Large intestine (tissue), 3 donors: ENCODE results near the gene NCCRP1. TPM values are rescaled to one million over a fixed set of nuclear protein-coding genes. Genes with fewer than 3 reads are reported as not detected.

Source experiments
- DNase-seq, 2 donors: peaks; one replicate each; pipeline versions ENCODE4 v3.0.0 to v3.0.0-alpha.2; 2013
- H3K27ac ChIP-seq: one replicate; pipeline ENCODE4 v1.5.1; 2013; ENCODE audit warnings: low read length
- H3K27me3 ChIP-seq: 2 replicates; pipeline ENCODE4 v1.6.1; 2013; ENCODE audit warnings: low read length; ENCODE audit not compliant: control insufficient read depth, insufficient read depth
- H3K36me3 ChIP-seq: 2 replicates; pipeline ENCODE4 v1.6.1; 2013; ENCODE audit warnings: low read length; ENCODE audit not compliant: control insufficient read depth, insufficient read depth
- H3K4me1 ChIP-seq: one replicate; pipeline ENCODE4 v1.6.1; 2013; ENCODE audit warnings: low read length; ENCODE audit not compliant: control insufficient read depth, insufficient read depth
- H3K4me3 ChIP-seq: one replicate; pipeline ENCODE4 v1.5.1; 2013; ENCODE audit warnings: low read length
- H3K9me3 ChIP-seq: one replicate; pipeline ENCODE4 v1.6.1; 2013; ENCODE audit warnings: mild to moderate bottlenecking, low read depth, low read length, moderate library complexity; ENCODE audit not compliant: control insufficient read depth
- WGBS: methylation state at CpG from one replicate; pipeline ENCODE4 v1.1.5; 2013; ENCODE audit warnings: low lambda C conversion rate; ENCODE audit not compliant: insufficient coverage; 5-methylcytosine and 5-hydroxymethylcytosine counted together
- polyA plus RNA-seq: library from polyadenylated mRNA; unstranded; fragments of 120-200 nt; gene quantifications from one replicate; pipeline ENCODE4 v1.2.1, GENCODE V29; 2013

Gene NCCRP1
- polyA plus RNA-seq, 1 donor, result 0.33 TPM

GRCh38 chr19:39195755-39196154, 1.0 kb upstream of the NCCRP1 start:
- Histone ChIP-seq H3K27me3 (peaks cover 55% of the 10 kb centered on the region), H3K9me3 (peaks cover 3% of the 10 kb centered on the region), H3K36me3 (no peaks in the 10 kb centered on the region), H3K4me1 (peaks cover 19% of the 10 kb centered on the region), H3K27ac (no peak overlapping the region), H3K4me3 (no peak overlapping the region)
- WGBS, result no CpG with 5 or more reads among the region's 9 CpGs
- DNase-seq, result no peak

- DNase-seq, result no peak
- H3K27ac ChIP-seq, result no peak overlapping the region
- peaks cover 58% of the 10 kb centered on the region for H3K27me3 ChIP-seq
- no peaks in the 10 kb centered on the region for H3K36me3 ChIP-seq
- no CpG with 5 or more reads among the region's 7 CpGs for WGBS
- H3K4me3 ChIP-seq, result no peak overlapping the region
- H3K9me3 ChIP-seq, result peaks cover 3% of the 10 kb centered on the region
- H3K4me1 ChIP-seq, result peaks cover 19% of the 10 kb centered on the region
Measured at GRCh38 chr19:39196320-39196719, 444 bp upstream of the NCCRP1 start.

GRCh38 chr19:39197808-39198207, 1.0 kb downstream of the NCCRP1 start:
- H3K27ac ChIP-seq, result no peak overlapping the region
- H3K4me1 ChIP-seq, result peaks cover 19% of the 10 kb centered on the region
- no CpG with 5 or more reads among the region's 5 CpGs for WGBS
- peaks cover 3% of the 10 kb centered on the region for H3K9me3 ChIP-seq
- H3K4me3 ChIP-seq, result no peak overlapping the region
- no peaks in the 10 kb centered on the region for H3K36me3 ChIP-seq
- peaks cover 67% of the 10 kb centered on the region for H3K27me3 ChIP-seq
- no peak for DNase-seq

GRCh38 chr19:39199025-39199424, 2.3 kb downstream of the NCCRP1 start:
- Histone ChIP-seq H3K36me3 (no peaks in the 10 kb centered on the region), H3K4me1 (peaks cover 13% of the 10 kb centered on the region), H3K4me3 (no peak overlapping the region), H3K27me3 (peaks cover 80% of the 10 kb centered on the region), H3K27ac (no peak overlapping the region), H3K9me3 (peaks cover 9% of the 10 kb centered on the region)
- no peak for DNase-seq
- WGBS, result no CpG with 5 or more reads among the region's 11 CpGs

- H3K36me3 ChIP-seq, result no peaks in the 10 kb centered on the region
- peaks cover 78% of the 10 kb centered on the region for H3K27me3 ChIP-seq
- no peak overlapping the region for H3K27ac ChIP-seq
- DNase-seq, result no peak
- H3K9me3 ChIP-seq, result peaks cover 9% of the 10 kb centered on the region
- H3K4me1 ChIP-seq, result peaks cover 16% of the 10 kb centered on the region
- WGBS, result no CpG with 5 or more reads among the region's 32 CpGs
- no peak overlapping the region for H3K4me3 ChIP-seq
Measured at GRCh38 chr19:39200066-39200802, 3.5 kb downstream of the NCCRP1 start.

GRCh38 chr19:39200803-39201115, 4.0 kb downstream of the NCCRP1 start:
- no peak for DNase-seq
- no CpG with 5 or more reads among the region's 3 CpGs for WGBS
- H3K4me1 ChIP-seq, result peaks cover 19% of the 10 kb centered on the region
- H3K27me3 ChIP-seq, result peaks cover 74% of the 10 kb centered on the region
- H3K36me3 ChIP-seq, result no peaks in the 10 kb centered on the region
- H3K9me3 ChIP-seq, result peaks cover 9% of the 10 kb centered on the region
- no peak overlapping the region for H3K27ac ChIP-seq
- H3K4me3 ChIP-seq, result no peak overlapping the region

GRCh38 chr19:39202998-39203355, 6.2 kb downstream of the NCCRP1 start:
- H3K4me3 ChIP-seq, result no peak overlapping the region

GRCh38 chr19:39203372-39204341, 6.9 kb downstream of the NCCRP1 start, which contains the start of gene SYCN:
Gene SYCN, minus strand, starts transcription at chr19:39204263. Its CDS starts 9 bp downstream, at chr19:39204254.
- DNase-seq, result no peak
- peaks cover 46% of the 10 kb centered on the region for H3K27me3 ChIP-seq
- no peak within 1 kb of the TSS for H3K27ac ChIP-seq
- H3K4me1 ChIP-seq, result peaks cover 13% of the 10 kb centered on the region
- H3K4me3 ChIP-seq, result no peak within 1 kb of the TSS
- no CpG with 5 or more reads among the region's 57 CpGs for WGBS
- peaks cover 9% of the 10 kb centered on the region for H3K9me3 ChIP-seq
- no peaks in the 10 kb centered on the region for H3K36me3 ChIP-seq

More at GRCh38 chr19:39202998-39203355, 6.2 kb downstream of the NCCRP1 start:
- Histone ChIP-seq H3K9me3 (peaks cover 9% of the 10 kb centered on the region), H3K27me3 (peaks cover 52% of the 10 kb centered on the region), H3K4me1 (peaks cover 13% of the 10 kb centered on the region), H3K27ac (no peak overlapping the region), H3K36me3 (no peaks in the 10 kb centered on the region)
- DNase-seq, result no peak
- WGBS, result no CpG with 5 or more reads among the region's 1 CpG

- Histone ChIP-seq H3K4me3 (no peak overlapping the region), H3K4me1 (peaks cover 13% of the 10 kb centered on the region), H3K27me3 (peaks cover 31% of the 10 kb centered on the region), H3K27ac (no peak overlapping the region), H3K36me3 (no peaks in the 10 kb centered on the region), H3K9me3 (peaks cover 6% of the 10 kb centered on the region)
- WGBS, result no CpG with 5 or more reads among the region's 3 CpGs
- DNase-seq, result no peak
Measured at GRCh38 chr19:39205449-39205764, 8.6 kb downstream of the NCCRP1 start.

GRCh38 chr19:39206122-39206521, 9.4 kb downstream of the NCCRP1 start:
- H3K36me3 ChIP-seq, result no peaks in the 10 kb centered on the region
- peaks cover 26% of the 10 kb centered on the region for H3K27me3 ChIP-seq
- peaks cover 6% of the 10 kb centered on the region for H3K9me3 ChIP-seq
- no peak overlapping the region for H3K27ac ChIP-seq
- peaks cover 13% of the 10 kb centered on the region for H3K4me1 ChIP-seq
- no CpG with 5 or more reads among the region's 6 CpGs for WGBS
- no peak overlapping the region for H3K4me3 ChIP-seq
- no peak for DNase-seq
